ENCODE measurements around the gene ITFG1.
"Not testable (repeated sequence)": the region's sequence is repeated elsewhere in the genome, so short reads cannot be mapped to it uniquely, and the experiment has no call there.

ITFG1 gene

GRCh38 chr16:47247690-47248089, 213.2 kb downstream of the ITFG1 start:
- no peak for DNase-seq (ENCODE audit: low read depth in 2 of 2)

DNA sequence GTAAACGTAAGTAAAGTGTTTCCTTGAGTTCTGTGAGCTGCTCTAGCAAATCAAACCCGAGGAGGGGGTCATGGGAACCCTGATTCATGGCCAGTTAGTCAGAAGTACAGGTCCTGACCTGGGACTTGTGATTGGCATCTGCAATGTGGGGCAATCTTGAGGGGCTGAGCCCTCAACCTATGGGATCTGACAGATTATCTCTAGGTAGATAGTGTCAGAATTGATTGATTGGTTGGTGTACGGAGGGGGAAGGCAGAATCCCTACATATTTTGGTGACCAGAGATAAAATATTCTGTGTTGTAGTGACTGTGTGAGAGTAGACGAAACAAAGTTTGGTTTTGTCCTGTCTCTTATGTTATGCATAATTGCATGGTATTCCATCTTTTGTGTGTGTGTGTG, 216.7 kb downstream of the ITFG1 start:
- no peak for DNase-seq (ENCODE audit: low read depth in 2 of 2)

DNA sequence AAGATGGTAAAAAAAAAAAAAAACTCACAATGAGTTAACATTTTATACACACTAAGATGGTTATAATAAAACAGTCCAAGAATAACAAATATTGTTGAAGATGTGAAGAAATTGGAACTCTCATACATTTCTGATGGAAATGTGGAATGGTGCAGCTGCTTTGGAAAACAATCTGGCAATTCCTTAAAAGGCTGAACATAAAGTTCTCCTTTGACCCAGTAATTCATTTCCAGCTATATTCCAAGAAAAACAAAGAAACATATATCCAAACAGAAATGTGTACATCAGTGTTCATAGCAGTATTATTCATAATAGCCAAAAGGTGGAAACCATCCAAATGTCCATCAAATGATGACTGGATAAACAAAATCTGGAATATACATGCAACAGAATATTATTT, 219.8 kb downstream of the ITFG1 start:
- no peak for DNase-seq (ENCODE audit: low read depth in 2 of 2)

DNA sequence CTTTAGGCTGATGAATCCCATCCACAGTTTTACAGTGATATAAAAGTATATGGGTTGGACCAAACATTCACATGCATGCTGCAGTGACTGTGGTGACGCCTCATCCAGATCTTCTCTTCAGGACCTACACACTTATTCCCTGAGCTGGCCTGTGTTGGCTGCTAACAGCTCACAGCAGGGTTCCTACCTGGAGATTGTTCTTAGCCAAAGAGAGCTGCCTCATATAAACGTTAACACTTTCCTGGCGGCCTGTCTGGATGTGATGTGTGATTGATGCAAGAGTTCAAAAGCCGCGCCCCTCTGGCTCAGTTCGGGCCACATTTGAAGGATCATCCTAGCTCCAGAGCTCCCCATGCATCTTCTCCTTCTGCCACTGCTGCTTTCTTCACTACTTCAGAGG, 224.1 kb downstream of the ITFG1 start:
- DNase-seq (ENCODE audit: low read depth in 2 of 2) = no peak

DNA sequence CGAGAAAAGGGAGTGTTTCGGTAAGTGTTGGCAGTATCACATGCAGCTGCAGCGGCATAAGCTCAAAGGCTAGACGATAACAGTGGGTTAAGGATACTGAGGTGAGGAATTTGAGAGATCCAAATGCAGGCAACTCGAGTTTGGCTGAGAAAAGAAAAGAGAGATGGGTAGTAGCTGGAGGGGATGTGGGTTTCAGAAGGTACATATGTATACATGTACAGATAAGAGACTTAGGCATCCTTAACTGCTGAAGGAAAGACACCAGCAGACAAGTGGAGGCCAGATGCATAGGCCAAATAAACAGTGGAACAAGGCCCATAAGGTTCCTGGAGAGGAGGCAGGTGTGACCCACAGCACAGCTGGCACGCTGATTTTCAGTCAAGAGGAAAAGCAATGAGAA, 230.6 kb downstream of the ITFG1 start:
- no peak for DNase-seq (ENCODE audit: low read depth in 2 of 2)

DNA sequence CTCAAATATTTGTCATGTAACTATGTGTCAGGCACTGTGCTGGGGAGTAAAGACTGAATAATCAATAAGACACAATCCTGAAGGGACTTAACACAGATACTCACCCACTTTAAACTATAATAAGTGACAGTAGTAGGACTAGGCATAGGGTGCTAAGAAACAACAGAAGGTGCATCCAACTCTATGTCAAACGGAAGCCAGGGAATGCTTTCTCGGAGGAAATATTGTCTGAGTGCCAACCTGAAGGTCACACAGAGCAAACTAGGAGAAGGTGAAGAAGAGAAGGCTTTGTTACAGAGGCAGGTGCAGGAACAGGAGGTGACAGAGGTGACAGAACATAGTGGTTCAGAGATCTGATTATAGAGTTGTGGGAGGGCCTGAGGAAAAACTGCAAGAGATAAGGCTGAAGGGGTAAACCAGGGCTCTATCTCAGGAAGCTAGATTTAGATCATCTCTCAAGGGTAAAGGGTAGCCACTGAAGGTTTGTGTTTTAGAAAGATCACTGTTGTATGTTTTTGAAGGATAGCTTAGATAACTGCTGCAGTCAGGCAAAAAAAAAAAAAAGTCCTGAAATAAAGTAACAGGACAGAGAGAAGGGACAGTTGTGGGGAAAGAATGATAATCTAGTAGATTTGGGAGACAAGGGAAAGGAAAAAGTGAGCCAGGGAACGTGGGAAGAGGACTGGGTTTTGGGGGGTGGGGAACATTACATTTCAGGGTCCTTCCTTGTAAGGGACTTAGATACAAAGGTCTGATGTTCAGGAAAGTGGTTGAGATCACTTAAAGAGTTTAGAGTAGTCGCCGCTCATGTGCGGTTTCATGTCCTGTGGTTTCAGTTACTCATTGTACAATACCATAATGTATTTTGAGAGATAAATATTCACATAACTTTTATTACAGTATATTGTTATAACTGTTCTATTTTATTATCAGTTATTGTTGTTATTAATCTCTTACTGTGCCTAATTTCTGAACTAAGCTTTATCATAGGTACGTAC, 231.5 kb downstream of the ITFG1 start:
- no peak for DNase-seq (ENCODE audit: low read depth in 2 of 2)

- no peak for DNase-seq (ENCODE audit: low read depth in 2 of 2)
Observed at GRCh38 chr16:47228241-47228640, 232.6 kb downstream of the ITFG1 start.

DNA sequence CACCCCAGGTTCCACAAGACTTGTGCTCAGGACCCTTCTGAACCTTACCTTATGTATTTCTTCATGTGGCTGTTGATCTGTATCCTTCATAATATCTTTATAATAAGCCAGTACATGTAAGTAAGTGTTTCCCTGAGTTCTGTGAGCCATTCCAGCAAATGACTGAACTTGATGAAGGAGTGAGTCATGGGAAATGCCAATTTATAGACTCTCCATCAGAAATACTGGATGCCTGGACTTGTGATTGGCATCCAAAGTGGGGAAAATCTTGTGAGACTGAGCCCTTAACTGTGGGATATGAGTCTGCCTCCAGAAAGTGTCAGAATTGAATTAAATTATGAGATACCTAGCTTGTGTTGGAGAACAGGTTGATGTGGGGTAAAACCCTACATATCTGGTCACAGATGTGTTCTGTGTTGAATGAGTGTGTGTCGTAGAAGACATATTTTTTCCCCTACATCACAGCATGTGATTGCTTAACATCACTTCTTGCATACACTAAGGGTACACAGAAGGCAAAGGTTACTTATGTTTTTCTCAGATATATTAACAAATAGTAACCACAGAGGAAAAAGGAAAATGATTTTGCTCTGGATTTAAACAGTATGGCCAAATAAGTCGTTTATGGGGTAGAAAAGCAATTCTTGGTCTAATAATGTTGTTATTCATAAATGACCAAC, 247.0 kb downstream of the ITFG1 start:
- no peak for DNase-seq (ENCODE audit: low read depth in 2 of 2)

GRCh38 chr16:47211218-47211617, 249.6 kb downstream of the ITFG1 start:
- DNase-seq (ENCODE audit: low read depth in 2 of 2) = no peak

DNA sequence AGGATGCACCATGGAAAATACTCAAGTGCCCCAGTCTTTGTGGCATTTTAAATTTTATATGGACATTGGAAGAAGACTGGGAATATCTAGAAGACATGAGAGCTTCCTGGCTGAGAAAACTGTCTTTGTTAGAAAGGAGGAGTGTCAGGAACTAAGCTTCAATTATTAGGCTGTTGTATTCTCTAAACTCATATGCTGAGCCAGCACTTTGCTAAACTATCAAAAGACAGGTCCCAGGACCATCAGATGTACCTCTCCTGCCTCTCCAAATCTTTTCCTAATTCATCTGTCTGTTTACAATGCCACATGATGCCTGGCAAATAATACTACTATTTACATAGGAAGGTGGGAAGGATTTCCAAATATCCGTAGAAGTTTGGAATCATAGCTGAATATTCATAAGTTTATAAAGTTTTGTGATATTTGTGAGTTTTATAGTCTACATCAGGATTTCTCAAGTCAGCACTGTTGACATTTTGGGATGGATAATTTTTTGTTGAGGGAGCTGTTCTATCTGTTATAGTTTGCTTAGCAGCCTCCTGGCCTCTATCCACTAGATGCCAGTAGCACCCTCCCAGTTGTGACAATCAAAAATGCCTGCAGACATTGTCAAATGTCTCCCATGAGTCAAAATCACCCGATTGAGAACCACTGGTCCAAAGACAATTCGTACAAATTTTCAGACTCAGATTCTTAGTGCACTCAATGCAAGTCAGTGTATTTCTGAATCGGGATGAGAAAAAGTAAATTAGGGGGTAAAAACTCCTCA, 255.9 kb downstream of the ITFG1 start:
- no peak for DNase-seq (ENCODE audit: low read depth in 2 of 2)

GRCh38 chr16:47203433-47203832, 257.4 kb downstream of the ITFG1 start:
- not testable (repeated sequence) for DNase-seq (ENCODE audit: low read depth in 2 of 2)

GRCh38 chr16:47198180-47198575, 262.7 kb downstream of the ITFG1 start:
- no peak for DNase-seq (ENCODE audit: low read depth in 2 of 2)

- DNase-seq (ENCODE audit: low read depth in 2 of 2) = peak in 1 of 2 experiments; percentile 5
Observed at GRCh38 chr16:47197536-47198179, 263.2 kb downstream of the ITFG1 start.

GRCh38 chr16:47196457-47196856, 264.4 kb downstream of the ITFG1 start:
- no peak for DNase-seq (ENCODE audit: low read depth in 2 of 2)

DNA sequence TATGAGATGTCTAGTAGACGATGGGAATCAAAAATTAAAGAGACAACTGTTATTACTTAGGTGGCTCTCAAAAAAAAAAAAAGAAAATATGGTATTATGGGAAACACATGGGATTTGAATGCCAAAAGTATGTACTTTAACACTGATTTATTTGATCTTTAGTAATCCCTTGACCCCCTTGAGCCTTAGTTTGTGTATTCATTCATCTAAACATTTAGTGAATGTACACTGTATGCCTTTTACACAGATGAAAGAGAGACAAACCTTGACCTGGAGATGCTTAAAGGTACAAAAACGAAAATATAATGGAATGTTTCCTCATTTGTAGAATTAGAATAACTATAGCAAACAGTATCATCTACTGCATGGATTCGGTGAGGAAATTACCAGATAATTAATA, 278.5 kb downstream of the ITFG1 start:
- no peak for DNase-seq (ENCODE audit: low read depth in 2 of 2)

DNA sequence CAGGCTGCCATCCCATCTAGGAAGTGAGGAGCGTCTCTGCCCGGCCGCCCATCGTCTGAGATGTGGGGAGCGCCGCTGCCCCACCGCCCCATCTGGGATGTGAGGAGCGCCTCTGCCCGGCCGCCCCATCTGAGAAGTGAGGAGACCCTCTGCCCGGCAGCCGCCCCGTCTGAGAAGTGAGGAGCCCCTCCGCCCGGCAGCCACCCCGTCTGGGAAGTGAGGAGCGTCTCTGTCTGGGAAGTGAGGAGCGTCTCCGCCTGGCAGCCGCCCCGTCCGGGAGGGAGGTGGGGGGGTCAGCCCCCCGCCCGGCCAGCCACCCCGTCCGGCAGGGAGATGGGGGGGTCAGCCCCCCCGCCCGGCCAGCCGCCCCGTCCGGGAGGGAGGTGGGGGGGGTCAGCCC, 279.8 kb downstream of the ITFG1 start:
- DNase-seq (ENCODE audit: low read depth in 2 of 2) = not testable (repeated sequence)

DNA sequence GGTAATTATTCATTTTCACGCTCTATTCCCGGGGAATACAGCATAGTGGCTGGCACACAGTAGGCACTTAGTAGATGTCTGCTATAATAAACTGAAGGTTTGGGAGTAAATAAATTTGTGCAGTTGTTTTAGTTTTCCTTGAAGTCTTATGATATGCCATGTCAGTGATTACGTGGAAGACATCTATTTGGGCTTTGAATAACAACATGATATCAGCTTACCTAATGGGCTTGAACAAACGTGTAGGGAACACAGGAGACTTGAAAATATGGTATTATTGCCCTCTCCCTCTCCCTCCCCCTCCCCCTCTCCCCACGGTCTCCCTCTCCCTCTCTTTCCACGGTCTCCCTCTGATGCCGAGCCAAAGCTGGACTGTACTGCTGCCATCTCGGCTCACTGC, 280.8 kb downstream of the ITFG1 start:
- no peak for DNase-seq (ENCODE audit: low read depth in 2 of 2)

DNA sequence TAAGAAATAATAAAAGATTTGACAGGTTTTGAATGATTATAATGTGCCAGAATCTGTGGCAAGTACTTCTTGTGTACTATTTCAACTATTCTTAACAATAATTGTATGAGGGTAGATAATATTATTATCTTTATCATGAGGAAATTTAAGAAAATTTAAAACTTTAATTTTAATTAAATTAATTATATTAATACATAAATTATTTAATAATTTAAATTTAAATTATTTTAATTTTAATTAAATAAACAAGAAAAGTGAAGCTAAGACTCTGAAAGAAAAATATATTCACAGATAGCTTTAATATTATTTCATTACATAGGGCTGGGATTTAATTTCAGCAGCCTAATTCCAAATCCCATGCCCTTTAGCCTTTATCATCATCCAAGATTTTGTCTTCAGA, 285.7 kb downstream of the ITFG1 start:
- DNase-seq (ENCODE audit: low read depth in 2 of 2) = no peak

DNA sequence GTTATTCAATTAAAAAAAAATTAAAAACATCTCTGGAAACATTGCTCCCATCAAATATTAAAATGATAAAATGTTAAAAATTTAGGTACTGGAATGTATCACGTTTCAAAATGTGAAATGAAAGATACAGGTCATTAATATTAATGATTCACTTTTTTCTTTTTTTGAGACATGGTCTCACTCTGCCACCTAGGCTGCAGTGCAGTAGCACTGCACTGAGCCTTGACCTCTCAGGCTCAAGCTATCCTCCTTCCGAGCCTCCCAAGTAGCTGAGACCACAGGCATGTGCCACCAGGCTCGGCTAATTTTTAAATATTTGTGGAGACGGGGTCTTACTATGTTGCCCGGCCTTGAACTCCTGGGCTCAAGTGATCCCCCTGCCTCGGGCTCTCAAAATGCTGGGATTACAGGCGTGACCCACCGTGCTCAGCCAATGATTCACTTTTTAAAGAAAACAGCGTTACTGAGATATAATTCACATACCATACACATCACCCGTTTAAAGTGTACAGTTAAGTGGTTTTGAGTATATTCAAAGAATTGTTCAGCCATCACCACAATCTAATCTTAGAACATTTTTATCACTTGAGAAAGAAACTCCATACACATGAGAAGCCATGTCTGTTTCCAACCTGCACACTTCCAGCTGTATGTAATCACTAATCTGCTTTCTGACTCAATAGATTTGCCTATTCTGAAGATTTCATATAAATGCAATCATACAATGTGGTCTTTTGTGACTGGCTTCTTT, 298.0 kb downstream of the ITFG1 start:
- no peak for DNase-seq (ENCODE audit: low read depth in 2 of 2)

DNA sequence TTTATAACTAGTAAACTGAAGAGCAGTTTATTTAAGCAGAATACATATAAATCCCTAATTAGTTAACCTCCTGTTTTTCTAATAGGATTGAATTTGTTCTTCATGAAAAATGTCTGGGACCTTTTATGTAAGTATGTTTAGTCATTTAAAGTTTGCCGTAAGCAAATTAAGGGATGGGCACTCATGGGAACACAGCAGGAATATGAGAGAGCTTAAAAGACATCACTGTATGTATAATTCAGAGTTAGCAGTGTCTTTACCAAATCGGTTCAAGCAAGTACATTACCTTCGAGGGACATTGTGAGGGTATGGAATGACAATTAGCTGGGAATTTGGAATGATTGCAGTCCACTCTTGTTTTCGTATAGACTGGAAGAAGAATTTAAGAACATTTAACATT, 299.4 kb downstream of the ITFG1 start:
- DNase-seq (ENCODE audit: low read depth in 2 of 2) = no peak

DNA sequence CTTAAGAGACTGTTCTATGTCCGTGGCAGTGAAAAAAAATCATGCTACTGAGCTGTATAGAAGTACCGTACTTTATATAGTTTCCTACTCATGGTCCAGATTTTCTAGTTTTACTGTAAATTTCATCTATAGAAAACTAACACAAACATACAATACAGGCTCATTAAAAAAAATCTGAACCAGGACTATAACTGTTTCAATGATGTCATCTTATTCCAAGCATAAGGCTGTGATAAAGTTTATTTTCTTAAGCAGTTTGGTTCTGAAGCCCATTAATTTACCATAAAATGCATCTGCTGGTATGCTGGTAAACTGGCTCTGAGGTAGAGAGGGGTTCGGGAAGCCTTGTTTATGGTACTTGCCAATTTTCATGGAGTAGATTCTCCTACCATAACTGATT, 300.4 kb downstream of the ITFG1 start:
- DNase-seq (ENCODE audit: low read depth in 2 of 2) = no peak
